Duodenal mucosa (tissue), 2 donors: ENCODE measurements around the gene HAO1.

Experiments used
- H3K27ac ChIP-seq: one replicate; pipeline ENCODE4 v1.7.0; 2013; ENCODE audit warnings: low read depth, low read length
- H3K27me3 ChIP-seq, 2 donors: one replicate each; pipeline ENCODE4 v1.7.0; 2013; ENCODE audit warnings: low read length in 2 of 2, control low read depth in 1 of 2; ENCODE audit not compliant: insufficient read depth in 2 of 2, control insufficient read depth in 1 of 2
- H3K36me3 ChIP-seq, 2 donors: one replicate each; pipeline ENCODE4 v1.7.0; 2013; ENCODE audit warnings: low read length in 2 of 2, control low read depth in 1 of 2; ENCODE audit not compliant: insufficient read depth in 2 of 2, control insufficient read depth in 1 of 2
- H3K4me1 ChIP-seq, 2 donors: one replicate each; pipeline ENCODE4 v1.7.0; 2013; ENCODE audit warnings: low read length in 2 of 2, control low read depth in 1 of 2; ENCODE audit not compliant: insufficient read depth in 2 of 2, control insufficient read depth in 1 of 2
- H3K4me3 ChIP-seq, 2 donors: one replicate each; pipeline ENCODE4 v1.7.0; 2013; ENCODE audit warnings: low read length in 2 of 2, low read depth in 1 of 2
- H3K9ac ChIP-seq, 2 donors: one replicate each; pipeline ENCODE4 v1.7.0; 2013; ENCODE audit warnings: low read length in 2 of 2, low read depth in 1 of 2
- H3K9me3 ChIP-seq, 2 donors: one replicate each; pipeline ENCODE4 v1.7.0; 2013; ENCODE audit warnings: low read length in 2 of 2, control low read depth in 1 of 2; ENCODE audit not compliant: control insufficient read depth in 1 of 2

Gene HAO1

GRCh38 chr20:7868108-7868507, 72.2 kb downstream of the HAO1 start:
- H3K9me3 ChIP-seq = no peaks in the 10 kb centered on the region
- no peak overlapping the region for H3K4me3 ChIP-seq
- no peak overlapping the region for H3K27ac ChIP-seq
- no peaks in the 10 kb centered on the region for H3K27me3 ChIP-seq
- no peaks in the 10 kb centered on the region for H3K36me3 ChIP-seq
- no peak overlapping the region for H3K9ac ChIP-seq
- H3K4me1 ChIP-seq = no peaks in the 10 kb centered on the region

DNA sequence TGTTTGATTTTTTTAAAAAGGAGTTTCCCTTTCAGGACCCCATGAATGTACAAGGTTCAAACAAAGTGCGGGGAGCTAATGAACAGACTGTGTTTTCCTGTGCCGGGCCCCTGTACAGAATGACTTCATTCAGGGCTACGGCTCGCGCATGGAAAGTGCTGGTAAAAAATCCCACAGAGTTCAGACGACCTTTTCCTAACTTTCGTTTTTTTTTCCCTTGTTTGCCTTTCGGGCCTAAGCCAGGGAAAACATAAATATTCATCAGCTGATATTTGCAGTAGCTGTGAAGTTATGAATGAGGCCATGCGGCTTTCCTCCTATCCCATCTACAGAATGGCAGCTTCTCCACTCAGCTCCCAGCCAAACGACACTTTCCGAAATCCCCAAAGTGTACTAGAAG, 74.0 kb downstream of the HAO1 start:
- Histone ChIP-seq H3K27me3 (no peaks in the 10 kb centered on the region), H3K9ac (no peak overlapping the region), H3K9me3 (no peaks in the 10 kb centered on the region), H3K4me3 (no peak overlapping the region), H3K27ac (no peak overlapping the region), H3K36me3 (no peaks in the 10 kb centered on the region), H3K4me1 (no peaks in the 10 kb centered on the region)

GRCh38 chr20:7859356-7859802, 80.9 kb downstream of the HAO1 start:
- Histone ChIP-seq H3K4me1 (no peaks in the 10 kb centered on the region), H3K9me3 (no peaks in the 10 kb centered on the region), H3K9ac (no peak overlapping the region), H3K36me3 (no peaks in the 10 kb centered on the region), H3K27ac (no peak overlapping the region), H3K4me3 (no peak overlapping the region), H3K27me3 (no peaks in the 10 kb centered on the region)

- Histone ChIP-seq H3K4me3 (no peak overlapping the region), H3K27ac (no peak overlapping the region), H3K9me3 (no peaks in the 10 kb centered on the region), H3K36me3 (no peaks in the 10 kb centered on the region), H3K9ac (no peak overlapping the region), H3K4me1 (no peaks in the 10 kb centered on the region), H3K27me3 (no peaks in the 10 kb centered on the region)
These were observed 81.5 kb downstream of the HAO1 start for GRCh38 chr20:7858734-7859250.

GRCh38 chr20:7856756-7857155, 83.5 kb downstream of the HAO1 start:
- Histone ChIP-seq H3K27me3 (no peaks in the 10 kb centered on the region), H3K9ac (no peak overlapping the region), H3K4me1 (no peaks in the 10 kb centered on the region), H3K4me3 (no peak overlapping the region), H3K27ac (no peak overlapping the region), H3K9me3 (no peaks in the 10 kb centered on the region), H3K36me3 (no peaks in the 10 kb centered on the region)

- H3K27me3 ChIP-seq = no peaks in the 10 kb centered on the region
- H3K9me3 ChIP-seq = no peaks in the 10 kb centered on the region
- no peak overlapping the region for H3K9ac ChIP-seq
- H3K4me3 ChIP-seq = no peak overlapping the region
- H3K36me3 ChIP-seq = no peaks in the 10 kb centered on the region
- H3K4me1 ChIP-seq = no peaks in the 10 kb centered on the region
- H3K27ac ChIP-seq = no peak overlapping the region
These were observed 84.7 kb downstream of the HAO1 start for GRCh38 chr20:7855545-7855944.

- Histone ChIP-seq H3K9me3 (no peaks in the 10 kb centered on the region), H3K27ac (no peak overlapping the region), H3K36me3 (no peaks in the 10 kb centered on the region), H3K27me3 (no peaks in the 10 kb centered on the region), H3K4me1 (no peaks in the 10 kb centered on the region), H3K4me3 (no peak overlapping the region), H3K9ac (no peak overlapping the region)
These were observed 86.8 kb downstream of the HAO1 start for GRCh38 chr20:7853493-7853892.

GRCh38 chr20:7850775-7851490, 89.3 kb downstream of the HAO1 start:
- Histone ChIP-seq H3K27me3 (no peaks in the 10 kb centered on the region), H3K9me3 (no peaks in the 10 kb centered on the region), H3K9ac (no peak overlapping the region)

GRCh38 chr20:7849675-7850074, 90.6 kb downstream of the HAO1 start:
- Histone ChIP-seq H3K36me3 (no peaks in the 10 kb centered on the region), H3K4me1 (no peaks in the 10 kb centered on the region), H3K27ac (no peak overlapping the region), H3K9me3 (no peaks in the 10 kb centered on the region), H3K9ac (no peak overlapping the region), H3K4me3 (no peak overlapping the region), H3K27me3 (no peaks in the 10 kb centered on the region)

More at GRCh38 chr20:7850775-7851490, 89.3 kb downstream of the HAO1 start:
- Histone ChIP-seq H3K4me3 (no peak overlapping the region), H3K36me3 (no peaks in the 10 kb centered on the region), H3K4me1 (no peaks in the 10 kb centered on the region), H3K27ac (no peak overlapping the region)

DNA sequence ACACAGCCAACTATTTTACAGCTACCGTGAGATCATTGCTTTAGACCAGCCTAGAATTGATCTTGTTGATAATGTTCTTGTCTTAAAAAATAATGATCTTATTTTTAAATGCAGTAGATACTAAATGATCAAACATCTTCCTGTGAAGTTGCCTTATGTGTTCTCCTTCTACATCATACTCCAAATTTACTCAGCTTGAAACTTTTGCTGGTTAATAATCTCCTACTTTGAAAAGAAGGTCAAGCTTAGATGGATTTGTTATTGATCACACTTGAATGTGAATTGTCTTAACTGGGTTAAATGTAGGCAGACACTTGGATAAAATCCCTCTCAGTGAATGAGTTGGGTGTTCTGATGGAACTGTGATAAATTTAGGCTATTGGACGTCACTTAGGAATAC, 91.9 kb downstream of the HAO1 start:
- H3K9me3 ChIP-seq = no peaks in the 10 kb centered on the region
- no peak overlapping the region for H3K4me3 ChIP-seq
- no peaks in the 10 kb centered on the region for H3K36me3 ChIP-seq
- no peak overlapping the region for H3K9ac ChIP-seq
- H3K27me3 ChIP-seq = no peaks in the 10 kb centered on the region
- H3K4me1 ChIP-seq = no peaks in the 10 kb centered on the region
- H3K27ac ChIP-seq = no peak overlapping the region
